K562 (cell line): ENCODE data around the gene RNF217. TPM values are rescaled to one million over a fixed set of nuclear protein-coding genes. Genes with fewer than 3 reads are reported as not detected.

Experiments used
- ATAC-seq: fragments of 200-7000 bp; cut with Tn5 transposase; 3 replicates; pipeline ENCODE4 v1.9.1; 2020; ENCODE audit warnings: moderate library complexity
- BruUV-seq: library from RNA; stranded (reverse); fragments of 400-500 nt; replicated peaks from 2 replicates; lab custom pipeline; 2021; lab: Mats Ljungman, UMichigan
- CTCF ChIA-PET: fragments of 300-600 bp; formaldehyde crosslinking; extraction: SDS; loops from one replicate; lab custom pipeline; 2021; ENCODE audit warnings: low intra/inter-chr PET ratio; lab: Yijun Ruan, JAX
- POLR2A ChIA-PET: fragments of 300-600, 350-650 bp; sonication (Branson Sonifier 250); formaldehyde crosslinking; extraction: SDS; loops from one replicate; lab custom pipeline; 2021; ENCODE audit warnings: antibody characterized with exemption, inconsistent platforms; lab: Yijun Ruan, JAX
- DNase-seq, 4 experiments: peaks; one replicate each; pipeline versions ENCODE4 v3.0.0 to v3.0.0-alpha.2; 2011 to 2018; ENCODE audit warnings: low spot score in 3 of 4, mixed read lengths in 3 of 4; ENCODE audit errors: extremely low read depth in 1 of 4
- FAIRE-seq: peaks from 2 replicates; lab custom pipeline; 2011; peaks lifted over from hg19 to GRCh38; lab: Jason Lieb, UNC
- H2AFZ ChIP-seq: 2 replicates; pipeline ENCODE4 v1.6.0; 2011; ENCODE audit warnings: low read depth, low read length, control low read depth, inconsistent platforms
- H3K27ac ChIP-seq: fragments of 200-600 bp; 3 replicates; pipeline ENCODE4 v1.8.0; 2011; ENCODE audit warnings: low read depth, mild to moderate bottlenecking, control low read depth, inconsistent platforms, low read length, moderate library complexity, mixed read lengths; ENCODE audit errors: extremely low read depth
- H3K27me3 ChIP-seq, 2 experiments: fragments of 300-600 bp in 1 of 2; 2 replicates in 1 of 2; 3 replicates in 1 of 2; pipeline versions ENCODE4 v1.6.0 to v1.8.0; 2011; ENCODE audit warnings: inconsistent platforms in 2 of 2, low read length in 2 of 2, mild to moderate bottlenecking in 1 of 2, mixed read lengths in 1 of 2, moderate library complexity in 1 of 2; ENCODE audit not compliant: control insufficient read depth in 2 of 2, insufficient read depth in 2 of 2
- H3K36me3 ChIP-seq: fragments of 300-600 bp; 3 replicates; pipeline ENCODE4 v1.8.0; 2011; ENCODE audit warnings: mild to moderate bottlenecking, low read length, inconsistent platforms; ENCODE audit not compliant: control insufficient read depth, insufficient read depth
- H3K4me1 ChIP-seq, 2 experiments: fragments of 200-600 bp in 1 of 2; replicated peaks in 1 of 2; 2 replicates in 1 of 2; 3 replicates in 1 of 2; pipeline versions ENCODE4 v1.5.1 to v1.8.0; 2011; ENCODE audit warnings: inconsistent platforms in 2 of 2, low read length in 2 of 2, mild to moderate bottlenecking in 1 of 2, mixed read lengths in 1 of 2, moderate library complexity in 1 of 2; ENCODE audit not compliant: control insufficient read depth in 2 of 2, insufficient read depth in 2 of 2
- H3K4me2 ChIP-seq: 2 replicates; pipeline ENCODE4 v1.6.1; 2011; ENCODE audit warnings: low read length, control low read depth, inconsistent platforms, mixed read lengths; ENCODE audit not compliant: insufficient read depth
- H3K4me3 ChIP-seq: fragments of 200-600 bp; sonication (generic), shearing (Covaris generic); 2 replicates; pipeline ENCODE4 v1.5.1; 2016; ENCODE audit warnings: control low read depth, inconsistent platforms
- H3K79me2 ChIP-seq: fragments of 200-600 bp; 3 replicates; pipeline ENCODE4 v1.8.0; 2011; ENCODE audit warnings: low read length, inconsistent platforms; ENCODE audit not compliant: control insufficient read depth, insufficient read depth
- H3K9ac ChIP-seq, 2 experiments: 2 replicates each; pipeline versions ENCODE4 v1.6.0 to v1.6.1; 2011; ENCODE audit warnings: low read depth in 2 of 2, low read length in 2 of 2, control low read depth in 1 of 2, inconsistent platforms in 1 of 2, mild to moderate bottlenecking in 1 of 2, mixed read lengths in 1 of 2; ENCODE audit not compliant: insufficient read depth in 1 of 2
- H3K9me1 ChIP-seq: one replicate; pipeline ENCODE4 v1.6.0; 2011; ENCODE audit warnings: inconsistent platforms, mild to moderate bottlenecking, low read length, moderate library complexity; ENCODE audit not compliant: control insufficient read depth, insufficient read depth
- H3K9me3 ChIP-seq: replicated peaks from 2 replicates; pipeline ENCODE4 v1.5.1; 2011; ENCODE audit warnings: low read depth, low read length, inconsistent platforms; ENCODE audit not compliant: control insufficient read depth, insufficient read depth
- H4K20me1 ChIP-seq: replicated peaks from 2 replicates; pipeline ENCODE4 v1.6.1; 2011; ENCODE audit warnings: low read length, inconsistent platforms, mixed read lengths; ENCODE audit not compliant: control insufficient read depth, insufficient read depth
- ELF2 ChIP-seq: fragments of 250-450 bp; sonication (Bioruptor Pico); IDR thresholded peaks from 2 replicates; pipeline ENCODE4 v1.5.0; 2021; ENCODE audit warnings: mild to moderate bottlenecking
- EP400 ChIP-seq: fragments of 450-650 bp; IDR thresholded peaks from 2 replicates; pipeline ENCODE4 v1.6.1; 2017; ENCODE audit warnings: antibody characterized with exemption, mild to moderate bottlenecking, moderate library complexity
- ETV6 ChIP-seq, 3 experiments: fragments of 150-350 bp in 1 of 3; sonication (generic) in 1 of 3; formaldehyde crosslinking in 1 of 3; IDR thresholded peaks; 2 replicates each; pipeline versions ENCODE4 v1.6.1 to v1.8.0; 2014 to 2022; ENCODE audit warnings: borderline replicate concordance in 2 of 3, low read depth in 2 of 3, antibody characterized with exemption in 1 of 3, low read length in 1 of 3, mild to moderate bottlenecking in 1 of 3, missing genetic modification reagents in 1 of 3
- LEF1 ChIP-seq: fragments of 450-650 bp; IDR thresholded peaks from 2 replicates; pipeline ENCODE4 v1.6.1; 2016; ENCODE audit warnings: mild to moderate bottlenecking
- POLR2B ChIP-seq: fragments of 450-650 bp; IDR thresholded peaks from 2 replicates; pipeline ENCODE4 v1.6.1; 2018; ENCODE audit warnings: low read depth; ENCODE audit not compliant: partially characterized antibody
- ZC3H8 ChIP-seq: fragments of 450-650 bp; IDR thresholded peaks from 2 replicates; pipeline ENCODE4 v1.6.1; 2017
- ZFP30 ChIP-seq: fragments of 250-450 bp; sonication (Bioruptor Pico); IDR thresholded peaks from 2 replicates; pipeline ENCODE4 v1.8.0; 2022; ENCODE audit warnings: moderate library complexity, mild to moderate bottlenecking, inconsistent platforms, borderline replicate concordance
- ZNF217 ChIP-seq: sonication (generic); formaldehyde crosslinking; IDR thresholded peaks from 2 replicates; pipeline ENCODE4 v1.8.0; 2022; ENCODE audit warnings: mild to moderate bottlenecking, missing genetic modification reagents
- ZNF551 ChIP-seq: fragments of 250-450 bp; sonication (Bioruptor Pico); IDR thresholded peaks from 2 replicates; pipeline ENCODE4 v1.5.0; 2021; ENCODE audit warnings: mild to moderate bottlenecking, moderate library complexity
- ZNF655 ChIP-seq: fragments of 250-450 bp; sonication (Bioruptor Pico); IDR thresholded peaks from 2 replicates; pipeline ENCODE4 v1.5.0; 2021
- WGBS: fragments of 100-300 bp; shearing (Covaris generic); methylation state at CpG from one replicate; pipeline ENCODE4 v1.1.6; 2016; ENCODE audit warnings: low coverage, mixed read lengths; ENCODE audit not compliant: insufficient coverage; ENCODE audit errors: missing lambda C conversion rate; 5-methylcytosine and 5-hydroxymethylcytosine counted together
- in situ Hi-C: fragments of 300-500 bp; cut with MboI; formaldehyde crosslinking; loops from 4 replicates; pipeline ENCODE4 v1.15.0; 2018; ENCODE audit warnings: inconsistent platforms, mixed read lengths
- intact Hi-C: fragments of 100-400 bp; cut with micrococcal nuclease; formaldehyde crosslinking; loops from 2 replicates; pipeline ENCODE4 v1.14.2; 2022
- polyA plus RNA-seq, 8 experiments: library from polyadenylated mRNA; depleted of rRNA in 4 of 8; stranded (reverse) in 5 of 8; unstranded in 3 of 8; fragments of >200 nt; fragmentation: Nextera tagmentation in 2 of 8; fragmentation: Illumina TruSeq in 1 of 8; extraction: Ambion mirVana in 2 of 8; extraction: Trizol in 1 of 8; gene quantifications; 2 replicates each; pipeline versions ENCODE4 v1.2.1 to v1.2.3, GENCODE V29; 2011 to 2014; ENCODE audit warnings: inconsistent platforms in 1 of 8, missing spikeins in 1 of 8
- total RNA-seq, 7 experiments: library from RNA; depleted of rRNA in 6 of 7; stranded (reverse); fragments of >200 nt in 6 of 7; fragmentation: Illumina TruSeq in 2 of 7; extraction: Trizol in 2 of 7; gene quantifications; 2 replicates each; pipeline versions ENCODE4 v1.2.1 to v1.2.3, GENCODE V29; 2011 to 2021; ENCODE audit warnings: low replicate concordance in 1 of 7
- TF ChIP-seq, protein P1 (sequence below), 2 experiments: fragments of 450-650 bp in 1 of 2; IDR thresholded peaks; 2 replicates each; pipeline ENCODE4 v1.6.1; 2011 to 2017; ENCODE audit warnings: low read depth in 2 of 2, antibody characterized with exemption in 1 of 2, borderline replicate concordance in 1 of 2, low read length in 1 of 2, mild to moderate bottlenecking in 1 of 2, mixed read lengths in 1 of 2; ENCODE audit not compliant: control insufficient read depth in 1 of 2
- TF ChIP-seq, protein P2 (sequence below): sonication (generic); formaldehyde crosslinking; IDR thresholded peaks from 2 replicates; pipeline ENCODE4 v1.8.0; 2022; ENCODE audit warnings: mild to moderate bottlenecking, low read depth, missing genetic modification reagents

The RNF217 gene
- total and polyA plus RNA-seq, 9 of the 15 experiments (the other 6 are each of a cell fraction or from before 2014, with no cell fraction given), result 2.9 to 25.6 (median 12.0) TPM

DNA sequence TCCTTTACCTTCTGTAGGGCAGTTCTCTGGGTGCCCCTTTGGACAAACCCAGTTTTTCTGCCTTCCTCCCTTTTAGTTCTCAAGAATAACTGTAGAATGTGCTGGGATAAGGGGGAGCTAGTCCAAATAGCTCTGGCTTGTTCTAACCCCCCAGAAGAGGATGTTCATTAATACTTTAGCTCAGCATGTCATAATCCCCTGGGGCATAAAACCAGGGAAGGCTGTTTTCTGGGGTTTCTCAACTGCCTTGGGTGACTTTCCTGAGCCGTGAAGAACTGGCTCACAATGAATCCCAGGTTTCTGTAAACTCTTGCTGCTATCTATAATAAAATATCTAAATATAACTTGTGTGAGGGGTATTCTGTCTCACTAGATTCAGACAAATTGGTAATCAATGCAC is 44.5 kb upstream of the RNF217 start:
- Histone ChIP-seq H2AFZ (no peak overlapping the region), H4K20me1 (no peaks in the 10 kb centered on the region), H3K79me2 (no peaks in the 10 kb centered on the region), H3K4me3 (no peak overlapping the region), H3K27ac (no peak overlapping the region), H3K9me3 (0 out of 2 replicates have a peak, but pooled peaks cover 2% of the 10 kb centered on the region), H3K36me3 (no peaks in the 10 kb centered on the region), H3K27me3 (no peaks in the 10 kb centered on the region), H3K9ac (no peak overlapping the region), H3K4me1 (no peaks in the 10 kb centered on the region), H3K9me1 (no peaks in the 10 kb centered on the region), H3K4me2 (no peak overlapping the region)
- DNase-seq (no peak), FAIRE-seq (no peak), ATAC-seq (no peak)
- in situ Hi-C loops (no loop called here), intact Hi-C loops (no loop called here)
- ChIA-PET POLR2A (no interaction called here), CTCF (no interaction called here)
- BruUV-seq, result no TSS peak
- TF ChIP-seq POLR2B (no peak), ZNF551 (CRISPR knock-in tag) (no peak), EP400 (no peak), ETV6 (IDR thresholded peaks at IDR 0.05; ENCODE audit: borderline replicate concordance in 1 of 2, low read depth in 2 of 2, low read length in 1 of 2) (no peak), ETV6 (CRISPR knock-in tag; IDR thresholded peaks at IDR 0.05; ENCODE audit: borderline replicate concordance) (no peak), ZFP30 (no peak), ZC3H8 (no peak), LEF1 (no peak), ZNF217 (CRISPR knock-in tag) (no peak), ELF2 (CRISPR knock-in tag) (no peak), ZNF655 (CRISPR knock-in tag) (no peak)
- TF ChIP-seq, protein P1, sequence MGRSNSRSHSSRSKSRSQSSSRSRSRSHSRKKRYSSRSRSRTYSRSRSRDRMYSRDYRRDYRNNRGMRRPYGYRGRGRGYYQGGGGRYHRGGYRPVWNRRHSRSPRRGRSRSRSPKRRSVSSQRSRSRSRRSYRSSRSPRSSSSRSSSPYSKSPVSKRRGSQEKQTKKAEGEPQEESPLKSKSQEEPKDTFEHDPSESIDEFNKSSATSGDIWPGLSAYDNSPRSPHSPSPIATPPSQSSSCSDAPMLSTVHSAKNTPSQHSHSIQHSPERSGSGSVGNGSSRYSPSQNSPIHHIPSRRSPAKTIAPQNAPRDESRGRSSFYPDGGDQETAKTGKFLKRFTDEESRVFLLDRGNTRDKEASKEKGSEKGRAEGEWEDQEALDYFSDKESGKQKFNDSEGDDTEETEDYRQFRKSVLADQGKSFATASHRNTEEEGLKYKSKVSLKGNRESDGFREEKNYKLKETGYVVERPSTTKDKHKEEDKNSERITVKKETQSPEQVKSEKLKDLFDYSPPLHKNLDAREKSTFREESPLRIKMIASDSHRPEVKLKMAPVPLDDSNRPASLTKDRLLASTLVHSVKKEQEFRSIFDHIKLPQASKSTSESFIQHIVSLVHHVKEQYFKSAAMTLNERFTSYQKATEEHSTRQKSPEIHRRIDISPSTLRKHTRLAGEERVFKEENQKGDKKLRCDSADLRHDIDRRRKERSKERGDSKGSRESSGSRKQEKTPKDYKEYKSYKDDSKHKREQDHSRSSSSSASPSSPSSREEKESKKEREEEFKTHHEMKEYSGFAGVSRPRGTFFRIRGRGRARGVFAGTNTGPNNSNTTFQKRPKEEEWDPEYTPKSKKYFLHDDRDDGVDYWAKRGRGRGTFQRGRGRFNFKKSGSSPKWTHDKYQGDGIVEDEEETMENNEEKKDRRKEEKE (IDR thresholded peaks at IDR 0.05; ENCODE audit: borderline replicate concordance in 1 of 2, control insufficient read depth in 1 of 2, low read depth in 2 of 2, low read length in 1 of 2), result no peak
- TF ChIP-seq, protein P2, sequence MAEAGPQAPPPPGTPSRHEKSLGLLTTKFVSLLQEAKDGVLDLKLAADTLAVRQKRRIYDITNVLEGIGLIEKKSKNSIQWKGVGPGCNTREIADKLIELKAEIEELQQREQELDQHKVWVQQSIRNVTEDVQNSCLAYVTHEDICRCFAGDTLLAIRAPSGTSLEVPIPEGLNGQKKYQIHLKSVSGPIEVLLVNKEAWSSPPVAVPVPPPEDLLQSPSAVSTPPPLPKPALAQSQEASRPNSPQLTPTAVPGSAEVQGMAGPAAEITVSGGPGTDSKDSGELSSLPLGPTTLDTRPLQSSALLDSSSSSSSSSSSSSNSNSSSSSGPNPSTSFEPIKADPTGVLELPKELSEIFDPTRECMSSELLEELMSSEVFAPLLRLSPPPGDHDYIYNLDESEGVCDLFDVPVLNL (CRISPR knock-in tag), result no peak
- 47% methylated on average over 1 of the region's 1 CpG for WGBS
